Measurements from ENCODE around the gene B3GNT4. TPM values are rescaled to one million over a fixed set of nuclear protein-coding genes. Genes with fewer than 3 reads are reported as not detected.
"Not testable (repeated sequence)": the region's sequence is repeated elsewhere in the genome, so short reads cannot be mapped to it uniquely, and the experiment has no call there.

Gene B3GNT4
- total RNA-seq, 2 donors from 2014 or later = 1.6 to 1.8 TPM

- no peaks in the 10 kb centered on the region for H3K4me1 Mint-ChIP-seq
- no peak for TF ChIP-seq CTCF (conservative IDR thresholded peaks at IDR 0.05)
- H3K36me3 Mint-ChIP-seq (ENCODE audit: low read depth) = peaks cover 47% of the 10 kb centered on the region
- 86 to 100% methylated on average over 1 of the region's 1 CpG for WGBS, 2 experiments (ENCODE audit: insufficient coverage in 1 of 2, insufficient read length in 1 of 2)
- no peak overlapping the region for H3K9ac ChIP-seq (ENCODE audit: extremely low read depth, low read length, poor library complexity, severe bottlenecking)
- no peaks in the 10 kb centered on the region for H3K4me1 ChIP-seq (ENCODE audit: control insufficient read depth, insufficient read depth, low read length)
- peaks cover 42% of the 10 kb centered on the region for H3K36me3 ChIP-seq (ENCODE audit: control insufficient read depth, insufficient read depth, low read length)
- no peak overlapping the region for H3K4me3 Mint-ChIP-seq
- H3K27me3 ChIP-seq (ENCODE audit: control insufficient read depth, insufficient read depth, low read length, poor library complexity, severe bottlenecking) = no peaks in the 10 kb centered on the region
- H3K4me3 ChIP-seq (ENCODE audit: low read length) = no peak overlapping the region
- no peak for DNase-seq
- no peak overlapping the region for H3K27ac ChIP-seq (ENCODE audit: low read depth, low read length)
- H3K27ac Mint-ChIP-seq = no peak overlapping the region
- H3K9me3 Mint-ChIP-seq = no peaks in the 10 kb centered on the region
- no peaks in the 10 kb centered on the region for H3K27me3 Mint-ChIP-seq (ENCODE audit: insufficient read depth)
- no peaks in the 10 kb centered on the region for H3K9me3 ChIP-seq (ENCODE audit: control insufficient read depth, low read length)
Measured at GRCh38 chr12:122245553-122245952, 42.0 kb downstream of the B3GNT4 start.

- no peak for TF ChIP-seq CTCF (conservative IDR thresholded peaks at IDR 0.05)
- no peaks in the 10 kb centered on the region for H3K4me1 Mint-ChIP-seq
- Histone ChIP-seq H3K4me3 (ENCODE audit: low read length) (no peak overlapping the region), H3K9me3 (ENCODE audit: control insufficient read depth, low read length) (no peaks in the 10 kb centered on the region), H3K27me3 (ENCODE audit: control insufficient read depth, insufficient read depth, low read length, poor library complexity, severe bottlenecking) (no peaks in the 10 kb centered on the region), H3K27ac (ENCODE audit: low read depth, low read length) (no peak overlapping the region), H3K9ac (ENCODE audit: extremely low read depth, low read length, poor library complexity, severe bottlenecking) (no peak overlapping the region), H3K4me1 (ENCODE audit: control insufficient read depth, insufficient read depth, low read length) (no peaks in the 10 kb centered on the region), H3K36me3 (ENCODE audit: control insufficient read depth, insufficient read depth, low read length) (peaks cover 30% of the 10 kb centered on the region)
- H3K36me3 Mint-ChIP-seq (ENCODE audit: low read depth) = peaks cover 35% of the 10 kb centered on the region
- H3K4me3 Mint-ChIP-seq = no peak overlapping the region
- no peaks in the 10 kb centered on the region for H3K27me3 Mint-ChIP-seq (ENCODE audit: insufficient read depth)
- no peak for DNase-seq
- WGBS, 2 experiments (ENCODE audit: insufficient coverage in 1 of 2, insufficient read length in 1 of 2) = 96% methylated on average over 6 of the region's 6 CpGs
- H3K9me3 Mint-ChIP-seq = no peaks in the 10 kb centered on the region
- no peak overlapping the region for H3K27ac Mint-ChIP-seq
Measured at GRCh38 chr12:122250047-122250446, 46.5 kb downstream of the B3GNT4 start.

GRCh38 chr12:122250536-122250935, 47.0 kb downstream of the B3GNT4 start:
- no peaks in the 10 kb centered on the region for H3K4me1 ChIP-seq (ENCODE audit: control insufficient read depth, insufficient read depth, low read length)
- H3K4me3 ChIP-seq (ENCODE audit: low read length) = no peak overlapping the region
- Mint-ChIP-seq H3K4me3 (no peak overlapping the region), H3K4me1 (no peaks in the 10 kb centered on the region), H3K27ac (no peak overlapping the region), H3K9me3 (no peaks in the 10 kb centered on the region), H3K36me3 (ENCODE audit: low read depth) (peaks cover 35% of the 10 kb centered on the region), H3K27me3 (ENCODE audit: insufficient read depth) (no peaks in the 10 kb centered on the region)
- H3K9ac ChIP-seq (ENCODE audit: extremely low read depth, low read length, poor library complexity, severe bottlenecking) = no peak overlapping the region
- WGBS, 2 experiments (ENCODE audit: insufficient coverage in 1 of 2, insufficient read length in 1 of 2) = 97 to 98% methylated on average over 8 of the region's 8 CpGs
- no peak for TF ChIP-seq CTCF (conservative IDR thresholded peaks at IDR 0.05)
- no peak overlapping the region for H3K27ac ChIP-seq (ENCODE audit: low read depth, low read length)
- H3K27me3 ChIP-seq (ENCODE audit: control insufficient read depth, insufficient read depth, low read length, poor library complexity, severe bottlenecking) = no peaks in the 10 kb centered on the region
- H3K9me3 ChIP-seq (ENCODE audit: control insufficient read depth, low read length) = no peaks in the 10 kb centered on the region
- DNase-seq = no peak
- H3K36me3 ChIP-seq (ENCODE audit: control insufficient read depth, insufficient read depth, low read length) = peaks cover 30% of the 10 kb centered on the region

GRCh38 chr12:122258462-122258861, 55.0 kb downstream of the B3GNT4 start:
- not testable (repeated sequence) for H3K27me3 Mint-ChIP-seq (ENCODE audit: insufficient read depth); H3K4me1 ChIP-seq (ENCODE audit: control insufficient read depth, insufficient read depth, low read length); H3K27me3 ChIP-seq (ENCODE audit: control insufficient read depth, insufficient read depth, low read length, poor library complexity, severe bottlenecking); H3K4me1 Mint-ChIP-seq; H3K9me3 Mint-ChIP-seq; H3K9ac ChIP-seq (ENCODE audit: extremely low read depth, low read length, poor library complexity, severe bottlenecking); DNase-seq; H3K4me3 Mint-ChIP-seq; H3K27ac ChIP-seq (ENCODE audit: low read depth, low read length); H3K27ac Mint-ChIP-seq; H3K4me3 ChIP-seq (ENCODE audit: low read length); H3K9me3 ChIP-seq (ENCODE audit: control insufficient read depth, low read length)
- H3K36me3 ChIP-seq (ENCODE audit: control insufficient read depth, insufficient read depth, low read length) = peaks cover 53% of the 10 kb centered on the region
- H3K36me3 Mint-ChIP-seq (ENCODE audit: low read depth) = peaks cover 55% of the 10 kb centered on the region
- WGBS, 2 experiments (ENCODE audit: insufficient coverage in 1 of 2, insufficient read length in 1 of 2) = 95 to 96% methylated on average over 3 to 4 of the region's 4 CpGs
